ENCODE data around the gene SLC66A1.
A peak's percentile ranks its signal among the peaks of the same experiment; 100 is the strongest.
"Not testable (repeated sequence)": the region's sequence is repeated elsewhere in the genome, so short reads cannot be mapped to it uniquely, and the experiment has no call there.

Gene SLC66A1

GRCh38 chr1:19311931-19312781 lies at the start of gene SLC66A1, which contains the start of gene AKR7A2:
Gene SLC66A1 (plus strand): TSS chr1:19312326. CDS start chr1:19317678, 5,352 bp downstream.
Gene AKR7A2 (minus strand): TSS chr1:19312144. CDS start chr1:19312124, 20 bp downstream.
- DNase-seq (ENCODE audit: low read depth) = peak; percentile 80

DNA sequence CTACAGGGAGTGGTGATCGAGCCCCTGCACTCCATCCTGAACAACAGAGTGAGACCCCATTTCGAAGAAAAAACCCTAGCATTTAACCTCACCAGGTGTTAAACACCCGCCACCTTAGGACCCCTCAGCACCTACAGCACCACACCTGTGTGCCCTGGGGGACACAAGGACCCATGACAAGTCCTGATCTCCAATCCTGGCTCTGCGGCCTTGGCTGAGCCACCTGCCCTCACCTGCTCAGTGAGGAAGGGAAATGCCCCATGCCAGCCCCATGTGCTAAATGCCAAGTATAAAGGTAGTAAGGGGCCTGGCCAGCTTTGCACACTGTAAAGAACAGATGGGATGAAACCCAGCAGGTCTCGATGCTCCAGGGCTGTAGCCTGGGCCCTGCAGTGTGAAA lies 49.4 kb upstream of the SLC66A1 start:
- DNase-seq (ENCODE audit: low read depth) = no peak

DNA sequence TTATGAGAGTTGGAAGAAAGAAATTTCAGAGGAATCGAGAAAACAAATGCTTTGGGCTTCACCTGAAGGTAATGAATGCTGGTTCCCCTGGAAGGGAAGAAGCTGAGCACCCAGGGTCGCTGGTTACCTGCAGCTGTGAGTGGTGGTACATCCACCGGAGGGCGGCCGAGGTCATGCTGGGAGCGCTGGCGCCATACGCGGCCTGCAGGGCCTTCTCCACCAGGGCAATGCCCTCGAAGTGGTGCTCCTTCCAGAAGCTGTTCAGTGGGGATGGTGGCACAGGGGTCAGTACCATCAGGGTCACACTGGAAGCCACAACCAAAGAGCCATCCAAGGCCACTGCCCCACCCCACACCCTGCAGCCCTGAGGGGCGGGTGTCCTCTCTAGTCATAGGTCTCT lies 43.7 kb upstream of the SLC66A1 start:
- DNase-seq (ENCODE audit: low read depth) = no peak

DNA sequence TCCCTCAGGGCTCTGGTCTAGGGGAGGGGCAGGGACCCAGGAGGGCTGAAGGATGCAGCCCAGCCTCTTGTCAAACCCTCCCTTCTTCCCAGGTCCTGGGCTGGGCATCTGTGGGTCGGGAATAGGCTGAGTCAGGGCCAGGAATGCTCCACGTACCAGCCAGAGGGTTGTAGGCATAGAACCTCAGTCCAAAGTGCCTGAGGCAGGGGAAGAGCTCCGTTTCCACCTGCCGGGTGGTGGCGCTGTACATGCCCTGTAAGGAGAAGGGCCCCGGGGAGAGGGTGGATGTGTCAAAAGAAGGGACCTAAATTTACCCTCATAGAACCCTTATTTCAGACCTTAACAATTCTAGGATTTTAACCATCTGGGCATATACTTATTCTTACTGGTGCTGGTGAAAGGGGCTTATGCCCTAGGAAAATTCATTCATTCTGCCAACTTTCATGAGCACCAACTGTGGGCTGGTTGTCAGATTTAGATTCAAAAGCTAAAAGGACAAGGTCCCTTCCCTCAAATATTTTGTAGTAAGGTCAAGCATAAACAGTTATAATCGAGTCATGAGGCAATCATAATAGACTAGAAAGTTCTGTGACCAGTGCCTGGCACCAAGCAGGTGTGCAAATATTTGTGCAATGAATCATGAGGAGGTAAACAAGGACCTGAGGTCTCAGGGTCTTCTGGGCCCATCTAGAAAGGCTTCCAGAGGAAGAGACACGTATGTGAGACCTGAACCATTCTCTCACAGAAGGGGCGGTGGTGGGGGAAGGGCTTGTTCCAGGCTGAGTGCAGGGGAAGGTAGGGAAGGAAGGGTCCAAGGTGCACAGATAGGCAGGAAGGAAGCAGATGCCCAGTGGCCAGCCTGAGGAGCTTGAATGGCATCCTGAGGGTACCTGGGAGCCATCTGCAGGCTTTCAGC lies 42.4 kb upstream of the SLC66A1 start:
- DNase-seq (ENCODE audit: low read depth) = not testable (repeated sequence)

DNA sequence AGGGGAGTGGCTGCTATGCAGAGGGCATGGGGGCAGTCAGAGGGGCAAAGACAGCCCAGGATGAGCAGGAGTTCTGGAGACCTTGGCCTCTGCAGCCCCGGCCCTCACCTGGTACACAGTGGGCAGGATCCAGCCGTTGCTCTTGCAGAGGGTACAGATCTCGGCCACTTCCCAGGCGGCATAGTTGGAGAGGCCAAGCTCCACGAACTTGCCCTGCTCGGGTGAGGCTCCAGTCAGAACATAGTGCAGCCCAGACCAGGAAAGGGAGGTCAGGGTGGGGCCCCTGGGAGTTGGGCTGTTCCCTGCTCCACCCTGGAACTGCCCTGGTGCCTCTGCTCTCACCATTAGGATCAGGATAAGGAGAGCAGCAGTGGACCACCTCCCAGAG lies 41.8 kb upstream of the SLC66A1 start:
- not testable (repeated sequence) for DNase-seq (ENCODE audit: low read depth)

DNA sequence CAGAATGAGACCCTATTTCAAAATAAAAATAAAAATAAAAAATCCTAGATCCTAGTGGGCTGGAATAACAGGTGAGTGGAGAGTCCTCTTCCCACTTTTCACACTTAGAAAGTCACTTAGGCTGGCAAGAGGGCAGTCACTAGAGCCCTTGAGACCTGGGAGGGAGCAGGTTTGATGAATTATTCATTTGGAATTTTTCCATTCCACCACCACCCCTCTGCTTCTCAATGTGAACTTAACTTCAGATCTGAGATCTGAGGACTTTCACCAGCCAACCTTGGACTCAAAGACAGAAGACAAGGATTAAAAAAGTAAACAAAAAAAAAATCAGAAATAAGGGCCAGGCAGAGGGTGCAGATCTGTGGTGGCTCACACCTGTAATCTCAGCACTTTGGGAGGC lies 40.1 kb upstream of the SLC66A1 start:
- DNase-seq (ENCODE audit: low read depth) = no peak

DNA sequence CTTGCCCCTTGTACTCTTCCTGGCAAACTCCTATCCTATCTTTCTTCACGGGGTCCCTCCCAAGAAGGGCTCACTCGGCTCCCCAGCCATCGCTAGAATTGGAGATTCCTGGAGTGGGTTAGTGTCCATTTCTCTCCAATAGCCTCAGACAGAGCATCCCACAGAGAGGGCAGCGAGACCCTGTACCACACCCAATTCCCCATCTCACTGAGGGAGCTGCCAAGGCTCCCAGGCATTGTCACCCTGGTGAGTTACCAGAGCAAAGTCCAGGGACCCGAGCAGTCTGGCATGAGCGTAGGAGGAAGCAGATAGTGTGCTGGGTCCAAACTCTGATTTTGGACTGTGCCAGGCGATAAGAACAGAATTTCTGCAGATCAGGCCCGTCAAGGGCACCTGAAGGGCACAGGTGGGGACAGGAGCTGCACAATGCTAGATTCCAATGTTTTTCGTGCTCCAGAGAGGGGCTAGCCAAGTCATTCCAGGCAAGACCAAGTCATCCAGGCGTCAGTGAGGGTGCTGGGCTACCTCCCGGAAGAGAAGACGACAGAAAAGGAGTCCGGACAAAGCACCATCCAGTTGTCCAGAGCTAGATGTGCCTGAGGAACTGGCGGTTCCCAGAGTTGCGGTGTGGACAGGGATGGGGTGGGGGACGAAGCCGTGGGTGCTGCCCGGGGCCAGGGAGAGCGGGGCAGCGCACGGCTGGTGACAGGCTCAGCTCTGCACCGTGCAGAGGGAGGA lies 38.9 kb upstream of the SLC66A1 start:
- DNase-seq (ENCODE audit: low read depth) = no peak

GRCh38 chr1:19273844-19274531 lies 38.1 kb upstream of the SLC66A1 start:
- not testable (repeated sequence) for DNase-seq (ENCODE audit: low read depth)

- DNase-seq (ENCODE audit: low read depth) = no peak
Observed at GRCh38 chr1:19274636-19275035, 37.5 kb upstream of the SLC66A1 start.

GRCh38 chr1:19283891-19284290 lies 28.2 kb upstream of the SLC66A1 start:
- DNase-seq (ENCODE audit: low read depth) = no peak

DNA sequence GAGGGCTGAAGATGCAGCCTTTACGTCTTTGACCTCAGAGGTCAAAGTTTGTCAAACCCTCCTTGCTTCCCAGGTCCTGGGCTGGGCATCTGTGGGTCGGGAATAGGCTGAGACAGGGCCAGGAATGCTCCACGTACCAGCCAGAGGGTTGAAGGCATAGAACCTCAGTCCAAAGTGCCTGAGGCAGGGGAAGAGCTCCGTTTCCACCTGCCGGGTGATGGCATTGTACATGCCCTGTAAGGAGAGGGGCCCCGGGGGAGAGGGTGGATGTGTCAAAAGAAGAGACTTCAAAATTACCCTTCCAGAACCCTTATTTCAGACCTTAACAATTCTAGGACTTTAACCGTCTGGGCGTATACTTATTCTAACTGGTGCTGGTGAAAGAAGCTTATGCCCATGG lies 27.2 kb upstream of the SLC66A1 start:
- DNase-seq (ENCODE audit: low read depth) = no peak

- not testable (repeated sequence) for DNase-seq (ENCODE audit: low read depth)
Observed at GRCh38 chr1:19285366-19285765, 26.8 kb upstream of the SLC66A1 start.

GRCh38 chr1:19285807-19286206 lies 26.3 kb upstream of the SLC66A1 start:
- DNase-seq (ENCODE audit: low read depth) = not testable (repeated sequence)

- DNase-seq (ENCODE audit: low read depth) = no peak
Observed at GRCh38 chr1:19287436-19288185, 24.5 kb upstream of the SLC66A1 start.

DNA sequence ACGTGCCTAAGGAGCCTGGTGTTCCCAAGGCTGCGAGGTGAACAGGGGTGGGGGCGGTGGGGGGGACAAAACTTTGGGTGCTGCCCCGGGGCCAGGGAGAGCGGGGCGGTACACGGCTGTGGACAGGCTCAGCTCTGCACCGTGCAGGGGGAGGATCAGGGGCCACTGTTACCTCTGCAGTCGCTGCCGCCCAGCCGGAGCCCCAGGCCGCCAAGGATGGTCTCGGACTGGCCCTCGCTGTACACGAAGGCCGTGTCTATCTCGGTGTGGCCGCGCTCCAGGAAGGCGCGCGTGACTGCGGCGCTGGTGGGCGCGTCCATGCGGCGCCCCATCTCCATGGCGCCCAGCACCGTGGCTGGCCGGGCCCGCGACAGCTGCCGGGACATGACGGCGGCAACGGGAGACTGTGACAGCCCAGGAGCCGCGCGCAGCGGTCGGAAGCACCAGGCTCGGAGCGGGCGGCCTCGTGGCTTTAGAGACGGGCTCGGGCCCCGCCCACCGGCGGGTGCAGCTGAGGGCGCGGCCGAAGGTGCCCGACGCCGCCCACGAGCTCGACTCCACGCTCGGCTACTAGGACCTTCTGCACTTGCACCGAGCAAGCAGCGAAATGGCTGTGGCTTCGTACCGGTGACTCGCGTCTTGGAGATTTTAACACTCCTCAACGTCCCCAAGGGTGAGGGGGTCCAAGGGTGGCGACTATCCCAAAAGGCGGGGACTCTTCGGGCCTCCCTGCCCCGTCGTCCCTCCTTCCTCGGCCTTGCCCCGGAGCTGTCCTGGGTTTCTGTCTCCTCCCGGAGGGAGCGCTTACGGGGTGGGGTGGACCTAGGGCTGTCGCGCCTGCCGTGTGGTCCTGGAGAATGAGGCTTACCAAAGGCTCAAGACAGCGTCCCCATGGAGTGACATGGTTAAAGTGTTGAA lies 23.5 kb upstream of the SLC66A1 start, which contains the start of gene AKR7A3:
AKR7A3 (minus strand) TSS at position 447 of the 918 bp plus-strand sequence; CDS start at position 386, 61 bp downstream.
- DNase-seq (ENCODE audit: low read depth) = not testable (repeated sequence)

- DNase-seq (ENCODE audit: low read depth) = no peak
Observed at GRCh38 chr1:19289244-19289643, 22.9 kb upstream of the SLC66A1 start.

DNA sequence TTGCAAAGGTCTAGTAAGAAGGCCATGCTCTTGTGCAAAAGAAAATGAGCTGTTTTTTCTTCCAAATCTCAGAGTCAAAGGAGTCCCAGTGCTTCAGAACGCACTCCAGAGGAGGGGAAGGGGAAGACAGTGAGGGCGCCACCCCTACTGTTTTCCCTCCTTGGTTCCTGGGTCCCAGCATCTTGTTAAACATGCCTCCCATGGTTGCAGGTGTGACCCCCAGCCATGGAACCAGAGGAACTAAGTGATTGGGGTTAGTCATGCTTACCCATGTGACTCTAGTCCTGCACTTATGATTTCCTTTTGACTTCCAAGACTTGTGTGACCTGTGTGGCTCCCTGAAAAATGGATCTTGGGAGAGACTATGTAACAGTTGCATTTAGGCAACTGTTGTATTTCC lies 17.5 kb upstream of the SLC66A1 start:
- no peak for DNase-seq (ENCODE audit: low read depth)

GRCh38 chr1:19300211-19300610 lies 11.9 kb upstream of the SLC66A1 start:
- no peak for DNase-seq (ENCODE audit: low read depth)

DNA sequence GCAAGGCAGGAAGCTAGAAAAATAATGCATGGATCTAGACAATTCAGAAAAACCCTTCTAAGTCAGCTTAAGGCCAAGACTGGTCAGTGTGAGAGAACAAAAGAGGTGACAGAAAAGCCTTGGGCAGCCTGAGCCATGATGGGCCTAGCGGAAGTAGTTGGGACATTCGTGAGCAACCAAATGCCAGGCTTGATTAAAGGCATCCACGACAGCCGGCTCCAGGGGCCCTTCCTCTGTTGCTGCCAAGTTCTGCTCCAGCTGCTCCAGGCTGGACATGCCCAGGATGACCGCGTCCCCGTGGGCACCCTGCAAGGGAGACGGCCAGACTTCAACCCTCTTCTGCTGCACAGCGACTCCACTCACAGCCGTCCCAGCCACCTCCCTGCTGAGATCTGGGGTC lies 8.0 kb upstream of the SLC66A1 start:
- not testable (repeated sequence) for DNase-seq (ENCODE audit: low read depth)

Measured in fibroblast of the conjunctiva (primary cell).